ENCODE data around the gene FAM124A. TPM values are rescaled to one million over a fixed set of nuclear protein-coding genes. Genes with fewer than 3 reads are reported as not detected.
A peak's percentile ranks its signal among the peaks of the same experiment; 100 is the strongest.

FAM124A gene, protein sequence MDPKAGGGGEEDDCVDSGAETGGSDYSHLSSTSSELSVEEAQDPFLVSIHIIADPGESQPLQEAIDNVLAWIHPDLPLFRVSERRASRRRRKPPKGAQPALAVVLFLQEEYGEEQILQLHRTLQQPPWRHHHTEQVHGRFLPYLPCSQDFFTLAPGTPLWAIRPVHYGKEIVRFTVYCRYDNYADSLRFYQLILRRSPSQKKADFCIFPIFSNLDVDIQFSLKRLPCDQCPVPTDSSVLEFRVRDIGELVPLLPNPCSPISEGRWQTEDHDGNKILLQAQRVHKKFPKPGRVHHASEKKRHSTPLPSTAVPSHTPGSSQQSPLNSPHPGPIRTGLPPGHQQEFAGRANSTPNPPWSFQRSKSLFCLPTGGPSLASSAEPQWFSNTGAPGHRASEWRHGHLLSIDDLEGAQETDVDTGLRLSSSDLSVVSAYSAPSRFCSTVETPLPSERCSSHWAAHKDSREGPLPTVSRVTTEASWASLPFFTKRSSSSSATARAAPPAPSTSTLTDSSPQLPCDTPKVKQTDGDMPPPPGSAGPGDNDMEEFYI
- total RNA-seq, result under 1 TPM; 0.16 to 0.25 TPM

DNA sequence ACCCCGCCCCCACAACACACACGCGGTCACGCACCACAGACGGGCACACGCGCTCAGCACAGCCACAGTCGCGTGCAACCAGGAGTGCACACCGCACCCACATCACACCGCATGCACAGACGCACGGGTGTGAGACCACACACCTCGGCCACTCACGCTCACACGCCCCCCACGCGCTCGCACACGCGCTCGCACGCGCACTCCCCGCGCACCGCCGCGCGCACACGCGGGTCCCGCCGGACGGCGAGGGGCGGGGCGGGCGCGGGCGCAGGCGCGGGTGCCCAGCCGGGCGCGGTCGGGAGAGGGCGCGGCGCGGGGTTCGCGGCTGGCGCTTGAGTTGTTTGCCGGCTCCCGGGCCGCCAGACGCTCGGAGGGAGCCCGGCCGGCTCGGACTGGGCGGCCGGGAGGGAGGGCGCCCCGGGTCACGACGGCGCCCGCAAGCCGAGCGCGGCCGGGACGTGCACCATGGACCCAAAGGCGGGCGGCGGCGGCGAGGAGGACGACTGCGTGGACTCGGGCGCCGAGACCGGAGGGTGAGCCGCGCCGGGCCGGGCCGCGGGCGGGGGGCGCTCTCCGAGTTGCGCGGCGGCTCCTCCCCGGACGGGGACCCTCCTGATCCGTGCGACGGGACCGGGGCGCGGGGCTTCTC lies at the start of gene FAM124A:
FAM124A (plus strand) TSS at position 362 of the 649 bp plus-strand sequence; CDS start at position 466, 104 bp downstream.
- H3K9me3 Mint-ChIP-seq (ENCODE audit: low read depth), result no peaks in the 10 kb centered on the region
- H3K27me3 Mint-ChIP-seq, result peaks cover 43% of the 10 kb centered on the region
- no peaks in the 10 kb centered on the region for H3K36me3 Mint-ChIP-seq (ENCODE audit: low read depth)
- POLR2A ChIA-PET, result no interaction called here
- peak within 1 kb of the TSS; percentile 71 for H3K4me3 Mint-ChIP-seq
- ATAC-seq (peak; percentile 93), DNase-seq (peak; percentile 72)
- no peak within 1 kb of the TSS for H3K27ac Mint-ChIP-seq
- CTCF ChIA-PET, result interaction anchor here (1.1 to 2.3 kb wide), 2 partner anchors 9 to 97 kb away, joined by 3 to 7 read pairs; no protein-coding TSS in a partner anchor
- intact Hi-C loops (cut with DNase I, micrococcal nuclease), result loop anchor here in 1 of 2 experiments (1.0 to 5.0 kb wide), 4 partner anchors 64 to 905 kb away; no protein-coding TSS in a partner anchor
- H3K4me1 Mint-ChIP-seq, result no peaks in the 10 kb centered on the region

DNA sequence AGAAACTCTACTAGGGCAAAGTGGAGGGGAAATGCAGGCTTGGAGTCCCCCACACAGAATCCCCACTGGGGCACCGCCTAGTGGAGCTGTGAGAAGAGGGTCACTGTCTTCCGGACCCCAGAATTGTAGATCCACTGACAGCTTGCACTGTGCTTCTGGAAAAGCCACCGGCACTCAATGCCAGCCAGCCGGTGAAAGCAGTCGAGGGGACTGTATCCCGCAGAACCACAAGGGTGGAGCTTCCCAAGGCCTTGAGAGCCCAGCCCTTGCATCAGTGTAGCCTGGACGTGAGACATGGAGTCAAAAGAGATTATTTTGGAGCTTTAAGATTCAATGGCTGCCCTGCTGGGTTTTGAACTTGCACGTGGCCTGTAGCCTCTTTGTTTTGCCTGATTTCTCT lies 47.2 kb upstream of the FAM124A start:
- no peaks in the 10 kb centered on the region for H3K4me1 Mint-ChIP-seq
- peaks cover 15% of the 10 kb centered on the region for H3K27me3 Mint-ChIP-seq
- ATAC-seq (no peak), DNase-seq (no peak)
- intact Hi-C loops (cut with DNase I, micrococcal nuclease), result no loop called here
- CTCF ChIA-PET, result no interaction called here
- H3K36me3 Mint-ChIP-seq (ENCODE audit: low read depth), result no peaks in the 10 kb centered on the region
- POLR2A ChIA-PET, result no interaction called here
- no peak overlapping the region for H3K27ac Mint-ChIP-seq
- H3K9me3 Mint-ChIP-seq (ENCODE audit: low read depth), result no peaks in the 10 kb centered on the region
- no peak overlapping the region for H3K4me3 Mint-ChIP-seq

DNA sequence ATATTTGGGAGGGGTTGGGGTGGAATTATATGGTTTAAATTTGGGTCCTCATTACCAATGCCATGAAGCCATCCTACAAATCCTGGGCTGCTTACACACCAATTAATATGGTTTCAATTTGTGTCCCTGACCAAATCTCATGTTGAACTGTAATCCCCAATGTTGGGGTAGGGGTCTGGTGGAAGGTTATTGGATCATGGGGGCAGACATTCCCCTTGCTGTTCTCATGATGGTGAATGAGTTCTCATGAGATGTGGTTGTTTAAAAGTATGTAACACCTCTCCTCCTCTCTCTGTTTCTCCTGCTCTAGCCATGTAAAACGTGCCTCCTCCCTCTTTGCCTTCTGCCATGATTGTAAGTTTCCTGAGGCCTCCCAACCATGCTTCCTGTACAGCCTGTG lies 46.6 kb upstream of the FAM124A start:
- Mint-ChIP-seq H3K36me3 (ENCODE audit: low read depth) (no peaks in the 10 kb centered on the region), H3K27me3 (peaks cover 18% of the 10 kb centered on the region), H3K9me3 (ENCODE audit: low read depth) (no peaks in the 10 kb centered on the region), H3K4me1 (no peaks in the 10 kb centered on the region), H3K4me3 (no peak overlapping the region), H3K27ac (no peak overlapping the region)
- ChIA-PET CTCF (no interaction called here), POLR2A (no interaction called here)
- ATAC-seq (no peak), DNase-seq (no peak)
- intact Hi-C loops (cut with DNase I, micrococcal nuclease), result no loop called here

DNA sequence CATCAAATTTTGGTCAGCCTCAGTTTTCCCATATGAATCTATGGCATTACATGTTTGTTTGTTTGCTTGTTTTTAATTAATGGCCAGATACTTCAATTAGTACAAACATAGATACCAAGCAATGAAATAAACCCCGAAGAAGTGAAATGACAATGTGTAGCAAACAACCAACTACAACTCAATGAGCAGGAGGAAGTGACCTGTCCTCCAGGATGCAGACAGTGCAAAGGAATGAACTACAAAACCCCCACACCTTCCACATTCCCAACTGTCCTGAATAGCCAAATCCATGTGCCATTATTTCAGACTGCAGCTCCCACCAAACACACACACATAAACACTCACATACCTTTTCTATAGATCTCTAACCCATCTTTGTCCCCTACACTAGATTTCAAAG lies 45.0 kb upstream of the FAM124A start:
- Mint-ChIP-seq H3K9me3 (ENCODE audit: low read depth) (no peaks in the 10 kb centered on the region), H3K36me3 (ENCODE audit: low read depth) (no peaks in the 10 kb centered on the region), H3K4me1 (no peaks in the 10 kb centered on the region), H3K4me3 (no peak overlapping the region), H3K27me3 (peaks cover 22% of the 10 kb centered on the region), H3K27ac (no peak overlapping the region)
- ATAC-seq (no peak), DNase-seq (no peak)
- intact Hi-C loops (cut with DNase I, micrococcal nuclease), result no loop called here
- ChIA-PET POLR2A (no interaction called here), CTCF (interaction anchor here (1.0 to 1.2 kb wide), 2 partner anchors 11 to 17 kb away, joined by 4 read pairs; no protein-coding TSS in a partner anchor)

DNA sequence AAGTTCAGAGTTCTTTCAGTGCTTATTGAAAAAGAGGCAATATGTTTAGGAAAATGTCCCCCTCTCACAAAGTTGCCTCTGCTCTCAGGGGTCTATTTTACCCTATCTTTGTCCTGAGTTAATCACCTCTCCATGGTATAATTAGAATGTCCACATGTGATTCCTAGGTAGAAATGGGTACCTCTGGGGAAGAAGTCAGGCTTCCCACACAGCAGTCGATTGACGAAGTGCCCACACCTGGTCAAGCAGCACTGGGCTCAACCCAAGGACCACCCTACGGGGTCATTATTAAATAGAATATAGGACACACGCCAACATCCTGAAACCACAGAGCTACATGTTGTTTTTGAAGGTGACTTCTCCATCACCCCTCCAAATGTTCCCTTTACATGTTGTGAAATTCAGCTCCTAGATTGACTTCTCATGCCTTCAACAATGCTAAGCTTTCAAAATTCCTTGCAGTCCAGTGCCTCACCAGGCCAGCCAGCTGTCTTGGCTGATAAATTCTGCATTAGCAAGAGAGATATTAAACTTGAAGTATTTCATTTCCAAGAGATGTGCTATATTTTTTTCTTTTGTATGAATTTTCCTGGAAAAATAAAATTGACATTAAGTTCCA lies 43.6 kb upstream of the FAM124A start:
- POLR2A ChIA-PET, result no interaction called here
- CTCF ChIA-PET, result no interaction called here
- H3K27me3 Mint-ChIP-seq, result peaks cover 25% of the 10 kb centered on the region
- no peaks in the 10 kb centered on the region for H3K9me3 Mint-ChIP-seq (ENCODE audit: low read depth)
- no peak overlapping the region for H3K4me3 Mint-ChIP-seq
- no peak for DNase-seq
- ATAC-seq, result no peak
- no peaks in the 10 kb centered on the region for H3K36me3 Mint-ChIP-seq (ENCODE audit: low read depth)
- no peaks in the 10 kb centered on the region for H3K4me1 Mint-ChIP-seq
- no peak overlapping the region for H3K27ac Mint-ChIP-seq
- intact Hi-C loops (cut with DNase I, micrococcal nuclease), result no loop called here

DNA sequence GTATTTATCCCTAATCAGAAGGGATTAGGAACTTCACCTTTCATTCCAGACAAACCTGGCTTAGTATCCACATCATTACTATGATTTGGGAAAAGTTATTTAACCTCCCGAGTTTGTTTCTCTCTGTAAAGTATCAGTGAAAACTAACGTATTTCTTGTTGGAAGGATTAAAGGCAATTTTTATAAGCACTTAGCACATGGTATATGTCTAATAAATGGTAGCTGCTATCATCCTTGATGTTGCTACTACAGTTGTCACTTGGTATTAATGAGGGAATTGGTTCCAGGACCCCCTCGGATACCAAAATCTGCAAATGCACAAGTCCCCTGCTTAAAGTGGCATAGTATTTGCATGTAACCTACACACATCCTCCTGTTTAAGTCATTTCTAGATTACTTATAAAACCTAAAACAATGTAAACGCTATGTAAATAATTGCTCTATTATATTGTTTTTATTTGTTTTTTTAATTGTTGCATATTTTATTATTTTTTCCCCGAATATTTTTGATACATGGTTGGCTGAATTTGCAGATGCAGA lies 42.7 kb upstream of the FAM124A start:
- no peaks in the 10 kb centered on the region for H3K9me3 Mint-ChIP-seq (ENCODE audit: low read depth)
- CTCF ChIA-PET, result interaction anchor here (1.0 kb wide), 1 partner anchor 110 kb away, joined by 3 read pairs; no protein-coding TSS in a partner anchor
- POLR2A ChIA-PET, result no interaction called here
- H3K4me3 Mint-ChIP-seq, result no peak overlapping the region
- H3K27me3 Mint-ChIP-seq, result peaks cover 30% of the 10 kb centered on the region
- DNase-seq (no peak), ATAC-seq (no peak)
- H3K27ac Mint-ChIP-seq, result no peak overlapping the region
- H3K4me1 Mint-ChIP-seq, result no peaks in the 10 kb centered on the region
- intact Hi-C loops (cut with DNase I, micrococcal nuclease), result no loop called here
- no peaks in the 10 kb centered on the region for H3K36me3 Mint-ChIP-seq (ENCODE audit: low read depth)

DNA sequence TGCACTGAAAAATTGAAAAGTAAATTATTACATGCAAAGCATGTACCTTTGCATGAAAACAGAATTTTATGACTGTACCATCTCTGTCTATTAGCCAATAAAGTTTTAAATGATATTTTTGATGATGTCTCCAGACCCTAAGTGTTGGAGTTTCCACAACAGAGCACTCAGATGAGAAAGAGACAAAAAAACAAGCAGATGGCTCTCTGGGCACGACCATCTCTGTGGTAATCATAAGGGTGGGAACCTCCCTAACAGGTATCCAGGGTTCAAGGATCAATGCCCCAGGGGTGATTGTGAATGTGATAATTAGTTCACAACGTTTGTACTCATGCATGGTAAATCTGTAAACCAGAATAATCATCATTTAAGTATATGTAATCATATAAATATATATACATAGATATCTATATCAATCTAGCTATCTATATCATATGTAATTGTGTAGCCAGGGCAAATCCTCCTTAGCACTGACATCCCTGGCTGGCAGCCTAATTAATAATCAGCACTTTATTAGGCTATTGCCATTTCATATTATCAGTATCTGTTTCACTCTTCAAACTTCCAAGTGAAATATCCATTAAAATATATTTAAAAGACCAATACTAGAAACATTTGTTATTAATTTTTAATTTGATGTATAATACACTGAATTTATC lies 41.2 kb upstream of the FAM124A start:
- DNase-seq (no peak), ATAC-seq (no peak)
- Mint-ChIP-seq H3K27me3 (peaks cover 31% of the 10 kb centered on the region), H3K4me1 (no peaks in the 10 kb centered on the region), H3K4me3 (no peak overlapping the region), H3K27ac (no peak overlapping the region), H3K36me3 (ENCODE audit: low read depth) (no peaks in the 10 kb centered on the region), H3K9me3 (ENCODE audit: low read depth) (no peaks in the 10 kb centered on the region)
- POLR2A ChIA-PET, result no interaction called here
- CTCF ChIA-PET, result interaction anchor here (1.4 kb wide), 1 partner anchor 55 kb away, joined by 3 read pairs; no protein-coding TSS in a partner anchor
- intact Hi-C loops (cut with DNase I, micrococcal nuclease), result no loop called here

DNA sequence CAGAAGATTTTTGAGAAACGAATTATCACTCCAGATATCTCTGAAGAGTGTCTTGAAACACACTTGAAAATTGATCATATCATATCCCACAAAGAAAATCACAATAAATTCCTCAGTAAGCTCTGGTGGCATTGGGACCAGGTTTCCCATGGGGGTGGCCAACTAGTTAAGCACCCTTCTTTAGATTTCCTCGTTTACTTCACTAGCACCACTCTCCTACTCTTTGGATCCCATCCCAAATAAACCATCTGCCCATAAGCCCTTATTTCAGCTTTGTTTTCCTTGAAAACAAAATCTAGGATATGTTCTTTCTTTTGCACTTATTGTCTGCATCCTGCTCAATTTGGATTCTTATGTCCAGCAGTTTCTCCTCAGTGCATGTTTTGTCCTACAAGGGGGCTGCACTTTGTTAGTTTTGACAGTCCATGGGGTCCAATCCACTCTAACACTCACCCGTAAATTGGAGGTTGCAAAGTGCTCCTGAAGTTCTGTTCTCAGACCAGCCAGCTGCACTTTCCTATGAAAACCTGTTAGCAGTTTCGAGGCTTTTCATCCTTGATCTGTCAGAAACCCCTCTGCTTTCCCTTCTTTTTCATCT lies 40.3 kb upstream of the FAM124A start:
- POLR2A ChIA-PET, result no interaction called here
- DNase-seq (no peak), ATAC-seq (no peak)
- CTCF ChIA-PET, result interaction anchor here (1.4 kb wide), 1 partner anchor 56 kb away, joined by 3 read pairs; no protein-coding TSS in a partner anchor
- intact Hi-C loops (cut with DNase I, micrococcal nuclease), result no loop called here
- H3K27ac Mint-ChIP-seq, result no peak overlapping the region
- no peak overlapping the region for H3K4me3 Mint-ChIP-seq
- no peaks in the 10 kb centered on the region for H3K4me1 Mint-ChIP-seq
- no peaks in the 10 kb centered on the region for H3K36me3 Mint-ChIP-seq (ENCODE audit: low read depth)
- no peaks in the 10 kb centered on the region for H3K9me3 Mint-ChIP-seq (ENCODE audit: low read depth)
- peaks cover 31% of the 10 kb centered on the region for H3K27me3 Mint-ChIP-seq

DNA sequence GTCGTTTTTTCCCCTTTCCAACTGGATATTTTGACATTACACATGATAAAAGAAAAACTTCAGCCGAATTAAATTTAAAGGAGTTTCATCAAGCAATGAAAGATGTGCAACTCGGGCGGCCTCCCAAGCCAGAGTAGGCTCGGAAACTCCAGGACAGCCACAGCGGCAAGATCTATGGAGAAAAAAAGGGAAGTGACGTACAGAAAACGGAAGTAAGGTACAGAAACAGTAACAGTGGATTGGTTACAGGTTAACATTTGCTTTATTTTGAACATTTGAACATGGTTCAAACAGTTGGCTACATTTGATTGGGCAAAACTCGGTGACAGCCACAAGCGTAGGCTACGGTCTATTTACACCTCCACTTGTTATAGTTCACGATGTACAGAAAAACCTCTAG lies 30.5 kb upstream of the FAM124A start:
- Mint-ChIP-seq H3K27ac (no peak overlapping the region), H3K27me3 (peaks cover 2% of the 10 kb centered on the region), H3K4me3 (no peak overlapping the region), H3K9me3 (ENCODE audit: low read depth) (no peaks in the 10 kb centered on the region), H3K36me3 (ENCODE audit: low read depth) (no peaks in the 10 kb centered on the region), H3K4me1 (peaks cover 8% of the 10 kb centered on the region)
- ATAC-seq (no peak), DNase-seq (no peak)
- intact Hi-C loops (cut with DNase I, micrococcal nuclease), result no loop called here
- ChIA-PET CTCF (interaction anchor here (0.7 kb wide), 1 partner anchor 90 kb away, joined by 3 read pairs; no protein-coding TSS in a partner anchor), POLR2A (no interaction called here)

DNA sequence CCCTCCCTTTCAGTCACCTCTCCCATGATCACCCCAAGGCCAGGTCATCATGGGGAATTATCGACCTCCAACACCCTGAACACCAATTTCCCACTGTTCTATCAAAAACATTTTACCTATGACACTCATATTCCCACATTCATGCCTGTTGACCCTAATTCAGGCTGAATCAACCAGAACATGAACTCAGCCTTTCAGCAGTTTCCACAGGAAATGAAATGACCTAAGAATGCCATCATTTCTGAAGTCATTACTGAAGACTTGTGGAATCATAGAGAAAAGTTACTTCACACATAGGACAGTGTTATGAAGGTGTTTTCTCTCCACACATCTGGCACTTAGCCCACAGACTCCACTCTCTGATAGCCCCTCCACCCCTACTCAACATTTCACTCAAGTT lies 29.9 kb upstream of the FAM124A start:
- Mint-ChIP-seq H3K36me3 (ENCODE audit: low read depth) (no peaks in the 10 kb centered on the region), H3K4me3 (no peak overlapping the region), H3K27ac (peak overlapping the region; percentile 27), H3K4me1 (peaks cover 8% of the 10 kb centered on the region), H3K27me3 (peaks cover 2% of the 10 kb centered on the region), H3K9me3 (ENCODE audit: low read depth) (no peaks in the 10 kb centered on the region)
- POLR2A ChIA-PET, result no interaction called here
- peak; percentile 79 for ATAC-seq
- no peak for DNase-seq
- intact Hi-C loops (cut with DNase I, micrococcal nuclease), result no loop called here
- CTCF ChIA-PET, result no interaction called here

DNA sequence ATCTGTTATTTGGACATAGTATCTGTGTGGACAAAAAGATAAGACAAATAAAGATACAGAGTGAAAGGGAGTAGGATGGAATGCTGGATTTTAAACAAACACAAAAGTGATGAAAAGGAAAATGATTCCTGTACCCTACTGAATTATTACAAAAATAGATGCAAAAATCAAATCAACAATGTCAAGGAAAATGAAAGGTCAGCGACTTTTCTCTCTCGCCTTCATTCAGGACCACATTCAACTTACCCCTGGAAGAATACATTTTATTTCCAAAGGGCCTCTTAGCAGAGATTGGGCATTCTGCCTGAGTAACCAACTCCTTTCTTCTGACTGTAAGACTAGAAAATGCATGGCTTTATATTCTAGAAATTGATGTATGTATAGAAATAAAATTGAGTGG lies 28.8 kb upstream of the FAM124A start:
- Mint-ChIP-seq H3K4me1 (peaks cover 8% of the 10 kb centered on the region), H3K9me3 (ENCODE audit: low read depth) (no peaks in the 10 kb centered on the region), H3K27ac (no peak overlapping the region), H3K27me3 (peaks cover 2% of the 10 kb centered on the region), H3K4me3 (no peak overlapping the region), H3K36me3 (ENCODE audit: low read depth) (no peaks in the 10 kb centered on the region)
- intact Hi-C loops (cut with DNase I, micrococcal nuclease), result no loop called here
- ChIA-PET CTCF (interaction anchor here (0.8 kb wide), 1 partner anchor 9 kb away, joined by 3 read pairs; no protein-coding TSS in a partner anchor), POLR2A (no interaction called here)
- ATAC-seq (no peak), DNase-seq (no peak)
